GM19468 (cell line): ENCODE data around the gene APBB2.

Experiments
- ATAC-seq: cut with Tn5 transposase; IDR thresholded peaks from one replicate; pipeline ENCODE4 v1.9.1; 2021; ENCODE audit warnings: mild to moderate bottlenecking, moderate library complexity, moderate number of reproducible peaks; ENCODE audit not compliant: unreplicated experiment; ENCODE audit errors: extremely low read depth

APBB2 gene

GRCh38 chr4:41214136-41214824 is at the start of gene APBB2:
Gene APBB2 (minus strand): TSS chr4:41214542. CDS start chr4:41033254, 181,288 bp downstream.
- peak; percentile 45 for ATAC-seq

- no peak for ATAC-seq
Observed at GRCh38 chr4:41262198-41262597, 47.9 kb upstream of the APBB2 start.

- no peak for ATAC-seq
Observed at GRCh38 chr4:41260116-41260733, 45.9 kb upstream of the APBB2 start.

- ATAC-seq: no peak
Observed at GRCh38 chr4:41258783-41259182, 44.4 kb upstream of the APBB2 start.

- no peak for ATAC-seq
Observed at GRCh38 chr4:41257906-41258305, 43.6 kb upstream of the APBB2 start.

GRCh38 chr4:41257257-41257901 is 43.0 kb upstream of the APBB2 start:
- peak; percentile 41 for ATAC-seq

GRCh38 chr4:41256740-41257256 is 42.5 kb upstream of the APBB2 start, which contains the start of gene UCHL1:
Gene UCHL1 (plus strand): TSS chr4:41256928. CDS start chr4:41256977, 49 bp downstream.
- ATAC-seq: no peak

GRCh38 chr4:41256131-41256739 is 41.9 kb upstream of the APBB2 start:
- no peak for ATAC-seq

- ATAC-seq: no peak
Observed at GRCh38 chr4:41245983-41246382, 31.6 kb upstream of the APBB2 start.

- ATAC-seq: no peak
Observed at GRCh38 chr4:41241919-41242318, 27.6 kb upstream of the APBB2 start.

GRCh38 chr4:41236508-41236907 is 22.2 kb upstream of the APBB2 start:
- ATAC-seq: no peak

GRCh38 chr4:41236032-41236431 is 21.7 kb upstream of the APBB2 start:
- no peak for ATAC-seq

GRCh38 chr4:41232856-41233255 is 18.5 kb upstream of the APBB2 start:
- no peak for ATAC-seq

GRCh38 chr4:41232406-41232805 is 18.1 kb upstream of the APBB2 start:
- ATAC-seq: no peak

- no peak for ATAC-seq
Observed at GRCh38 chr4:41227902-41228301, 13.6 kb upstream of the APBB2 start.

GRCh38 chr4:41221850-41222645 is 7.7 kb upstream of the APBB2 start:
- ATAC-seq: no peak

- ATAC-seq: no peak
Observed at GRCh38 chr4:41219421-41219950, 5.1 kb upstream of the APBB2 start.

GRCh38 chr4:41218703-41219102 is 4.4 kb upstream of the APBB2 start:
- no peak for ATAC-seq

GRCh38 chr4:41217374-41217773 is 3.0 kb upstream of the APBB2 start:
- ATAC-seq: no peak

GRCh38 chr4:41217020-41217333 is 2.6 kb upstream of the APBB2 start:
- no peak for ATAC-seq
